GM12878 (cell line): ENCODE data around the gene VGF. TPM values are rescaled to one million over a fixed set of nuclear protein-coding genes. Genes with fewer than 3 reads are reported as not detected.

Source experiments
- MLLT1 ChIP-seq: fragments of 450-650 bp; IDR thresholded peaks from 2 replicates; pipeline ENCODE4 v1.6.1; 2016; ENCODE audit warnings: mild to moderate bottlenecking
- MXI1 ChIP-seq: fragments of 150-350 bp; IDR thresholded peaks from 2 replicates; pipeline ENCODE4 v1.6.1; 2011; ENCODE audit warnings: low read depth, mild to moderate bottlenecking, inconsistent platforms, low read length, improper control_type of control experiment
- NKRF ChIP-seq: fragments of 450-650 bp; conservative IDR thresholded peaks from 2 replicates; pipeline ENCODE4 v1.6.1; 2017; ENCODE audit warnings: mild to moderate bottlenecking, moderate library complexity
- USF2 ChIP-seq: IDR thresholded peaks from 2 replicates; pipeline ENCODE4 v1.6.1; 2011; ENCODE audit warnings: low read depth, low read length, improper control_type of control experiment, borderline replicate concordance
- polyA plus RNA-seq, 11 experiments: library from polyadenylated mRNA; depleted of rRNA in 4 of 11; unstranded in 6 of 11; stranded (reverse) in 5 of 11; fragments of >200 nt; fragmentation: Nextera tagmentation in 4 of 11; fragmentation: Illumina TruSeq in 1 of 11; extraction: Ambion mirVana in 4 of 11; extraction: Trizol in 1 of 11; gene quantifications; 1 replicate in 1 of 11; 2 replicates in 10 of 11; pipeline versions ENCODE4 v1.2.1 to v1.2.3, GENCODE V29; 2011 to 2016; ENCODE audit warnings: inconsistent platforms in 2 of 11, missing spikeins in 2 of 11, low read depth in 1 of 11
- total RNA-seq, 4 experiments: library from RNA; depleted of rRNA in 3 of 4; stranded (reverse); fragments of >200 nt in 3 of 4; fragmentation: Illumina TruSeq in 1 of 4; extraction: Trizol in 1 of 4; gene quantifications; 2 replicates each; pipeline versions ENCODE4 v1.2.1 to v1.2.3, GENCODE V29; 2013 to 2021

VGF gene
- total and polyA plus RNA-seq, 10 of the 15 experiments (the other 5 are each of a cell fraction or from before 2014, with no cell fraction given): 0.09 to 0.25 (median 0.17) TPM; not detected in 6

- TF ChIP-seq NKRF: no peak
- TF ChIP-seq MXI1: no peak
- no peak for TF ChIP-seq USF2
- no peak for TF ChIP-seq MLLT1
These were observed 37.1 kb downstream of the VGF start (continued) for GRCh38 chr7:101128040-101128834.
